Stimulated activated CD4-positive, alpha-beta T cell treated with anti-CD3 and anti-CD28 coated beads, TNF-alpha, amount 100 ng/mL, for 4 hours (primary cell): Measurements from ENCODE around the gene HAPLN3.
"Not testable (repeated sequence)": the region's sequence is repeated elsewhere in the genome, so short reads cannot be mapped to it uniquely, and the experiment has no call there.

Experiments used
- DNase-seq, 3 experiments: peaks; one replicate each; pipeline ENCODE4 v3.0.0-alpha.2; 2020; ENCODE audit warnings: low read depth in 3 of 3

HAPLN3 gene, protein sequence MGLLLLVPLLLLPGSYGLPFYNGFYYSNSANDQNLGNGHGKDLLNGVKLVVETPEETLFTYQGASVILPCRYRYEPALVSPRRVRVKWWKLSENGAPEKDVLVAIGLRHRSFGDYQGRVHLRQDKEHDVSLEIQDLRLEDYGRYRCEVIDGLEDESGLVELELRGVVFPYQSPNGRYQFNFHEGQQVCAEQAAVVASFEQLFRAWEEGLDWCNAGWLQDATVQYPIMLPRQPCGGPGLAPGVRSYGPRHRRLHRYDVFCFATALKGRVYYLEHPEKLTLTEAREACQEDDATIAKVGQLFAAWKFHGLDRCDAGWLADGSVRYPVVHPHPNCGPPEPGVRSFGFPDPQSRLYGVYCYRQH

DNA sequence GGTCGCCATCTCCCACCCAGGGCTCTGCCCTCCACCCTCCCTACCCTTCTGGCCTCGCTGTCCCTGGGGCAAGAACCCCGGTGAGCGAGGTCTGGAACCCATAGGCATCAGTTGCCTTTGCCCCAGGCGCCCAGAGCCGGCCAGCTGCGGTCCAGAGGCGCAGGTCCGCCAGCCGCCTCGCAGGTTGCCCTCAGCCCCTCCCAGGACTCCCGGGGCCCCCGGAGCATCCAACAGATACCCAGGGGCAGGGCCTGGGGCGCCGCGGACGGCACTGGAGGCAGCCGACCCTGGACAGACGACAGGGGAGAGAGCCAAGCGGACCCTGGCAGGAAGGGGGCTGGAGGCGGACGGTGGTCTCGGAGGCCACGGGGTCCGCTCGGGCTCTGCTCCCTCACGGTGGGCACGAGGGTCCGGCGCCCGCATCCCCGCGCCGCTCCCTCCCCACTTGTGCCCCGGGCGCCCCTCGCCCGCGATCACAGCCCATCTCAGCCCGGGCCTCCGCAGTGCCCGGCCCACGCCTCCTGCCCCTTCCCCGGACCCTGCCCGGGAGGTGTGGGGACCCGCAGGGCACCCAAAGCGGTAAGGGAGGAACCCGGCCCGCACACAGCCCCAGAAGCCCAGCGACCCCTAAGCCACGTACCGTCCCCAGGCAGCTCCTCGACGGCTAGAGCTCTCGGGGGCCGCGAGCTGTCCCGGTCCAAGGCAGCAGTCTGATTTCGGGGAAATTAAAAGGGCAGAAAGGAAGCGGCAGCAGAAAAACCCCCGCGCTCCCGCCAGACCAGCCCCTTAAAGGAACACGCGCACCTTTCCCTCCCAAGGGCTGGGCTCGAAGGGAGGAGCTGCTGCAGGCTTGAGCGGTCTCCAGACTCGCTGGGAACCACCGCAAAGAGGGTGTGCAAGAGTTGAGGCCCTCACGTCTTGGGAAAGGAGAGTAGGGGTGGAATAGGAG lies at the start of gene HAPLN3:
TSS of gene HAPLN3 (minus strand) at position 726 of the 949 bp plus-strand sequence. CDS start 8,246 bp downstream, outside the sequence.
- peak; percentile 44 to 55 (median 50) for DNase-seq

DNA sequence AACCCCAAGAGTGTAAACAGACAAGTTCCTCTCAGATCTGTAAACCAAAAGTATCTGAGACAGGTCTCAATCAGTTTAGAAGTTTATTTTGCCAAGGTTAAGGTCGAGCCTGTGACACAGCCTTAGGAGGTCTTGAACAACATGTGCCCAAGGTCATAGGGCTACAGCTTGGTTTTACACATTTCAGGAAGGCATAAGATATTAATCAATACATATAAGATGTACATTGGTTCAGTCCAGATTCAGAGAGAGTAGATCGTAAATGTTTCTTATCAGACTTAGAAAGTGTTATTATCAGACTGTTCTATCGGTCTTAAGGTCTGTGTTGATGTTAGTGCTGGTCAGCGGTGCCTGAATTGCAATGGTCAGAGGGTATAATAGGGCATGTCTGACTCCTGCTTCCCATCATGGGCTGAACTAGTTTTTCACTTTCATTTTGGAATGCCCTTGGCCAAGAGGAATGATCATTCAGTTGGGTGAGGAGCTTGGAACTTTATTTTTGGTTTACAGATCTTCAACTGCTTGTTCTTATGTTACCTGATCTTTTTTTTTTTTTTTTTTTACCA lies 44.8 kb upstream of the HAPLN3 start:
- no peak for DNase-seq

GRCh38 chr15:88939486-88939806 lies 44.1 kb upstream of the HAPLN3 start:
- DNase-seq = no peak

- no peak for DNase-seq
Measured at GRCh38 chr15:88938802-88939485, 43.6 kb upstream of the HAPLN3 start.

GRCh38 chr15:88934449-88934848 lies 39.1 kb upstream of the HAPLN3 start:
- DNase-seq = not testable (repeated sequence)

GRCh38 chr15:88932875-88933330 lies 37.6 kb upstream of the HAPLN3 start:
- no peak for DNase-seq

GRCh38 chr15:88932271-88932874 lies 37.0 kb upstream of the HAPLN3 start:
- no peak for DNase-seq

DNA sequence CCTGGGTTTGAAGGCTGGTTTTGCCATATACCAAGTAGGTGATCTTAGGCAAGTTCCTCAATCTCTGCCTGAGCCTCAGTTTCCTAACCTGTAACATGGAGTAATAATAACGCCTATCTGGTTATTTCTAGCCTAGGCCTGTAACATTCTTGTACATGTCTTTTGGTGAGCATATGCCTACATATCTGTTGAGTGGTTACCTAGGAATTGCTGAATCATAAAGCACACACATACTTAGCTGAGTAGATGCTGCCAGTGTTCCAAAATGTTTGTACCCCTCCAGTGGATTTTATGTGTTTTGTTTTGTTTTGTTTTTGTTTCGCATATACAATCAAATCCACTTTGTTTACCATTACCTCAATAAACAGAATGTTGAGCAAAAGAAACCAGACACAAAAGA lies 35.2 kb upstream of the HAPLN3 start:
- DNase-seq = no peak

- not testable (repeated sequence) for DNase-seq
Measured at GRCh38 chr15:88929358-88930098, 34.2 kb upstream of the HAPLN3 start.

DNA sequence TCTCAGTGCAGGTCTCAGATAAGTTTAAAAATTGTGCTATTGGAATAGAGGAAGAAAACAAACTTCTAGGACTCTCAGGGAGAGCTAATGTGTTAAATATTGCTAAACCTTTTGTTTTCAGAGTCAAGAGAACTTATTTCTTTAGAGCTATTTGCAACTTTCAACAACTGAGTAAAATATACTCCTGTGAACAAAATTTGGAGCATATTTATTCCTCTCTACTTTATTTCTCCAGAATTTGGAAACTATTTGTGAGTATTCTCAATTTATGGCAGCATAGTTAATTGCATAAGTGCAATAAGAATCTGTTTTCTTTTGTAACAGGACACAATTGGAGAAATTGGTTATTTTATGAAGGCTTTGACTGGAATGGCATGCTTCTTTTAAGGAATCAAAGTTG lies 32.8 kb upstream of the HAPLN3 start:
- DNase-seq = not testable (repeated sequence)

DNA sequence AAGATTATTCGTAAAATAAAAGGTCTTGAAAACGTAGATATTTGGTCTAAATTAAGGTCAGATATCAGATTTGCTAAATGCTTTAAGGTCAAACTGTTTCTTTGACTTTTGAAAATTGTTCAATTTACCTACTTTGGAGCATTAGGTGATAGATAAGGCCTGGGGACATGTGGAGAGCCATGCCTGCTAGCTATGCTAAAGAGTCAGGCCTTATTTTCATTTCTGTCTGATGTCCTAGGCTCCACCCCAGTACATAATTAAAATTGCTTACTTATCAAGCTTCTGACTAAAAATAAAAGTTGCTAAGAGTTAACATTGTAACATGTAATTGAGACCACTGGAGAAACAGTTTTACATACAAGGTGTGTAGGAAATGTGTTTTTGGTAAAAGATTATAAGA lies 30.3 kb upstream of the HAPLN3 start:
- not testable (repeated sequence) for DNase-seq

DNA sequence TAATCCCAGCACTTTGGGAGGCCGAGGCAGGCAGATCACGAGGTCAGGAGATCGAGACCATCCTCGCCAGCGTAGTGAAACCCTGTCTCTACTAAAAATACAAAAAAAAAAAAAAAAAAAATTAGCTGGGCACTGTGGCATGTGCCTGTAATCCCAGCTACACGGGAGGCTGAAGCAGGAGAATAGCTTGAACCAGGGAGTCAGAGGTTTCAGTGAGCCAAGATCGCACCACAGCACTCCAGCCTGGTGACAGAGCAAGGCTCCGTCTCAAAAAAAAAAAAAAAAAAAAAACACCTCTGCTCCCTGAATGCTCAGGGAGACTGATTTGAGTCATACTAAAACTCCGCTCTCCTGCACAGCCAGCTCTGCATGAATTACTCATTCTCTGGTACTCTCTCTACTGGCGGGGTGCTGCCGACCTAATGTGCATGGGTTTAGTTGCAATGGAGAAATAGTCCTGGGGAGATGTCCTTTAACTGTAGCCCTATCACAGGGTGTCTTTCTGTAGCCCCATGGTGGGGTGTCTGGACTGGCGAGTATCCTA lies 25.6 kb upstream of the HAPLN3 start:
- DNase-seq = not testable (repeated sequence)

DNA sequence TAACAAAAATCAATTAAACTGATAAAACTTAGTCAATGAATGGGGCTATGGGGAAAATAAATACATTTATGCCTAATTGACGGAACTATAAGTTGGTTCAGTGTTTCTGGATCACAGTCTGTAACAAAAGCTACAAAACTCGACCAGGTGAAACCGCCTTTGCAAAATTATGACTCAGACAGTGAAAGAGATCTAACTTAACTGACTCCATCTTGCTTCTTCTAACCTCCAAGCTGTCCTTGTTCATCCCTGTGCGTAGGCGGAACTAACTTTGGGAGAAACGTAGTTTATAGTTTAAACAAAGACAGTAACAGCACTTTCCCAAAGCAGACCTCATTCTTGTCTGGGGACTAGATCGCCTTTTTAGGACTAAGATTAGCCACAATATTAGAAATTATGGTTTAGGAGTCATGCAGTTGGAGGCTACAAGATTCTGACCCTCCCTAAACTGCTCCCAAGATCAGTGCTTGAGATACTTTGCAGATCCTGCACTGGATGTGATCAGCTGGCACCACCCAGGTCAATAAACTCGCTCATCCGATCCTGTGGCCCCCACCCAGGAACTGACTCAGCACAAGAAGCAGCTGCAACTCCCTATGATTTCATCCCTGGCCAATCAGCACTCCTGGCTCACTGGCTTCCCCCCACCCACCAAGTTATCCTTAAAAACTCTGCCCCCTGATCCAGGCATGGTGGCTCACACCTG lies 25.0 kb upstream of the HAPLN3 start:
- no peak for DNase-seq

- DNase-seq = no peak
Measured at GRCh38 chr15:88918738-88919137, 23.4 kb upstream of the HAPLN3 start.

GRCh38 chr15:88917760-88918159 lies 22.4 kb upstream of the HAPLN3 start:
- DNase-seq = no peak

- DNase-seq = no peak
Measured at GRCh38 chr15:88915354-88915753, 20.0 kb upstream of the HAPLN3 start.

DNA sequence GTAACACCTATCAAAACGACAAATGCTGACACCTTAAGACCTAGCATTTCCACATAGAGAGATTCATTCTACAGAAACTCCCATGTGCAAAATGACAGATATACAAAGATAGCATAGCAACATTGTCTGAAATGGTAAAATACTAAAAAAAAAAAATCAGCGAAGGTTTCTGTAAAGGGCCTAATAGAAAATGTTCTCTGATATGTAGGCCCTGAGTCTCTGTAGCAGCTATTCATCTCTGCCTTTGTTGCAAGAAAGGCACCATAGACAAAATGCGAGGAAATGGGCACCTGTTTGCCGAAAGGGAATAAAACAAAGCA lies 18.5 kb upstream of the HAPLN3 start:
- no peak for DNase-seq

DNA sequence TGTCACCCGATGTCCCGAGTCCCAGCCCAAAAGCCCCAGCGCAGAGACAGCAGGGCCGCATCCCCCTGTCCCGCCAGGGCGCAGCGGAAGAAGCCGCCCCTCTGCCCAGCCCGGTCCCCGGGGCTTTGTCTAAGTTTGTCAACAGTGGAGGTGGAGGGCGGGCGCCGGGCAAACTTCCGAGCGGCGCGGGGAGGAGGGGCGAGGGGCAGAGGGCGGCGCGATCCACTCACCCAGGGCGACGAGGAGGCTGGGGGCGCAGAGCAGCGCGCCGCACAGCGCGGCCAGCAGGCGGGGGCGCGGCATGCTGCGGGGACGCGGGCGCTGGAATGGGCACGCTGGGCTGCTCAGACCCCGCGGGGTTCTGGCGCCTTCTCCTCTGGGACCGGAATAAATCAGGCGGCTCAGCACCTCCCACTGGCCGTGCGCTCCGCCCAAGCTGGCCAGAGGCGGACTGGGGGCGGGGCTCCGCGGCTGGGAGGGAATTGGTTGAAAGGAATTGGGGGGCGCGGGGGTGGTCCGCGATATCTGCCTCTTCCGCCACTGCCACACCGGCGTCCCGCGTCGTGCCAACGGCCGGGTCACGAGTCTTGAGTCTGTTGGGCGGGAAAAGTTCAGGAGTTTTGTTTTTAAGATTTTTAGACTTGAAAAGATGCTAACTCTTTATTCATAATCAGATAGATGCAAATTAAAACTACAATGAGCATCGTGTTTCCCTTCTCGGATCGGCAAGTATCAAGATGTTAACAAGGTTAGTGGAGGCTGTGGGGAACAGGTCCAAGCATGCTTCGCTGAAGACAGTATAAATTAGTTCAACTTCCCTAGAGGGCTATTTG lies 17.9 kb upstream of the HAPLN3 start, which contains the start of gene MFGE8:
TSS of gene MFGE8 (minus strand) at position 363 of the 833 bp plus-strand sequence. CDS start at position 303, 60 bp downstream.
- peak; percentile 39 to 47 (median 42) for DNase-seq

DNA sequence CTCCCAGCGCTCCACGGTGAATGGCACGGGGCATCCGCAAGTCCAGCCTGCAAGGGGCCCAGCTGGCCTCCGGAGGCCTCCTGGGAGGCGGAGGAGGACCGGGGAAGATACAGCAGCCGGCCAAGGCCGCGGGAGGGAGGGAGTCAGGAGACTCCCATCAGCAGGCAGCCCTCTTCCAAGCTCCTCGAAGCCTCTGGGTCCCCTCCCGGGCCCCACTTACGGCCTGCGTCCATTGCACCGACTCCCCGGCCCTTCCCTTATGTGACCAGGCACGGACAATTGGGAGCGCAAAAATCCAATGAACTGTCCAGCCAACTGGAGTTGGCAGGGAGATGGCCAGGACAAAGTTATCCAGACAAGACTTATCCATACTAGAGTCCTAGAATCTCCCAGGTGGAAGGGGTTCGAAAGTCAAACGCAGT lies 17.2 kb upstream of the HAPLN3 start:
- DNase-seq = no peak
